ENCODE data around the gene PREB. TPM values are rescaled to one million over a fixed set of nuclear protein-coding genes. Genes with fewer than 3 reads are reported as not detected.
"Not testable (repeated sequence)": the region's sequence is repeated elsewhere in the genome, so short reads cannot be mapped to it uniquely, and the experiment has no call there.

The PREB gene
- polyA plus RNA-seq (ENCODE audit: insufficient read length): 49.3 TPM
- long read RNA-seq, donor 1, transcript PREB-201 (9 exons, 2,166 nt): major isoform, 11 of 35 reads
- long read RNA-seq, donor 1, partial matches to known transcripts: 24 of 35 reads
- long read RNA-seq, donor 1, other reads (novel, unspliced or antisense): 0 of 35 reads
- long read RNA-seq, donor 2, transcript PREB-201 (9 exons, 2,166 nt): major isoform, 15 of 15 reads
- long read RNA-seq, donor 2, partial matches to known transcripts: 0 of 15 reads
- long read RNA-seq, donor 2, other reads (novel, unspliced or antisense): 0 of 15 reads
- long read RNA-seq, donor 3, partial matches to known transcripts: 0 of 3 reads
- long read RNA-seq, donor 3, other reads (novel, unspliced or antisense): 0 of 3 reads
- long read RNA-seq, donor 4: 0 reads
- long read RNA-seq, donor 5, transcript PREB-201 (9 exons, 2,166 nt): major isoform, 18 of 18 reads
- long read RNA-seq, donor 5, partial matches to known transcripts: 0 of 18 reads
- long read RNA-seq, donor 5, other reads (novel, unspliced or antisense): 0 of 18 reads
- long read RNA-seq, donor 6, transcript PREB-201 (9 exons, 2,166 nt): major isoform, 15 of 35 reads
- long read RNA-seq, donor 6, partial matches to known transcripts: 19 of 35 reads
- long read RNA-seq, donor 6, other reads (novel, unspliced or antisense): 0 of 35 reads
- long read RNA-seq, donor 7, transcript PREB-201 (9 exons, 2,166 nt): major isoform, 16 of 23 reads
- long read RNA-seq, donor 7, partial matches to known transcripts: 5 of 23 reads
- long read RNA-seq, donor 7, other reads (novel, unspliced or antisense): 0 of 23 reads
- long read RNA-seq, donor 8, partial matches to known transcripts: 0 of 3 reads
- long read RNA-seq, donor 8, other reads (novel, unspliced or antisense): 0 of 3 reads

- peak; percentile 96 for DNase-seq
Measured at GRCh38 chr2:27133905-27134780, at the start of gene PREB. Gene PREB, minus strand, starts transcription at chr2:27134636. Its CDS starts 215 bp downstream, at chr2:27134421.

- DNase-seq: no peak
Measured at GRCh38 chr2:27184115-27184514, 49.7 kb upstream of the PREB start.

GRCh38 chr2:27182346-27182745 is 47.9 kb upstream of the PREB start:
- DNase-seq: no peak

GRCh38 chr2:27179344-27180000 is 45.0 kb upstream of the PREB start:
- DNase-seq: no peak

GRCh38 chr2:27178469-27178868 is 44.0 kb upstream of the PREB start:
- no peak for DNase-seq

GRCh38 chr2:27177441-27178351 is 43.3 kb upstream of the PREB start:
- no peak for DNase-seq

GRCh38 chr2:27175781-27176180 is 41.3 kb upstream of the PREB start:
- not testable (repeated sequence) for DNase-seq

- no peak for DNase-seq
Measured at GRCh38 chr2:27175330-27175729, 40.9 kb upstream of the PREB start.

GRCh38 chr2:27174638-27175037 is 40.2 kb upstream of the PREB start:
- no peak for DNase-seq

GRCh38 chr2:27171351-27171848 is 37.0 kb upstream of the PREB start:
- DNase-seq: no peak

GRCh38 chr2:27170581-27171337 is 36.3 kb upstream of the PREB start:
- DNase-seq: no peak

- DNase-seq: no peak
Measured at GRCh38 chr2:27164960-27165763, 30.7 kb upstream of the PREB start.

- no peak for DNase-seq
Measured at GRCh38 chr2:27162151-27163121, 28.0 kb upstream of the PREB start.

- no peak for DNase-seq
Measured at GRCh38 chr2:27160191-27160590, 25.8 kb upstream of the PREB start.

- no peak for DNase-seq
Measured at GRCh38 chr2:27159271-27159670, 24.8 kb upstream of the PREB start.

GRCh38 chr2:27158468-27158867 is 24.0 kb upstream of the PREB start:
- DNase-seq: no peak

- DNase-seq: no peak
Measured at GRCh38 chr2:27155069-27155520, 20.7 kb upstream of the PREB start.
